ENCODE results near the gene QRICH2.
"Not testable (repeated sequence)": the region's sequence is repeated elsewhere in the genome, so short reads cannot be mapped to it uniquely, and the experiment has no call there.

The QRICH2 gene

DNA sequence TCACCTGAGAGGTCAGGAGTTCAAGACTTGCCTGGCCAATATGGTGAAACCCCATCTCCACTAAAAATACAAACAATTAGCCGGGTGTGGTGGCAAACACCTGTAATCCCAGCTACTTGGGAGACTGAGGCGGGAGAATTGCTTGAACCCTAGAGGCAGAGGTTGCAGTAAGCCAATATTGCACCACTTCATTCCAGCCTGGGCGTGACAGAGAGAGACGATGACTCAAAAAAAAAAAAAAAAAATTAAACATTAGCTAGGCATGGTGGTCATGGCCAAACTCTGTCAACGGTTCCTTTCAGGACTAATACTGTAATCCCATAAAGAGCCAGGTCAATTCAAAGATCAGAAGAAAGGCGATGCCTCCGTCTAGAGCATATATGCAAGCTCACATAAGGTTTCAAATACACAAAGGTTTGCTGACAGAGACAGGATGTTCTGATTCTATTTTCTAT is 70.2 kb downstream of the QRICH2 start:
- no peak overlapping the region for H3K4me3 ChIP-seq (ENCODE audit: insufficient read depth, low read depth, low read length)
- H3K27ac ChIP-seq (ENCODE audit: insufficient read depth, low read depth, low read length, poor library complexity, severe bottlenecking), result no peak overlapping the region
- no peaks in the 10 kb centered on the region for H3K36me3 ChIP-seq (ENCODE audit: control insufficient read depth, insufficient read depth, low read length)
- WGBS, 2 experiments, result 91 to 95% methylated on average over 7 of the region's 7 CpGs
- peaks cover 48% of the 10 kb centered on the region for H3K27me3 ChIP-seq (ENCODE audit: control insufficient read depth, insufficient read depth, low read length, poor library complexity, severe bottlenecking)
- peaks cover 8% of the 10 kb centered on the region for H3K4me1 ChIP-seq (ENCODE audit: control insufficient read depth, insufficient read depth, low read length)
- H3K9me3 ChIP-seq (ENCODE audit: control insufficient read depth, low read length), result no peaks in the 10 kb centered on the region

DNA sequence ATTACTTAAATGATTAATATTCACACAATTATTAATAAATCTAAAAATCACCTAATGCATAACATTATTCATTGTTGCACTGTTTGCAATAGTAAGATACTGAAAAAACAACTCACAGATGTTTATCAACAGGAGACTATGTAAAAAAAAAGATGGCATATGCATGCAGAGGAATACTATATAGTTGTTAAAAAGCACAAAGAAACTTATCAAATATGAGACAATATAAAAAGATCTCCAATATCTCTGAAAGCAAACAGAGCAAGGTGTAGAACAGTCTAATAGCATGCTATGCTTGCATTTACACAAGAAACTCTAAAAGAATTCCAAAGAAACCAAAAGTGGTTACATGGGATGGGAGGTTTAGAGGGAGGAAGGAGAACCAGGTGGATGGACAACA is 71.5 kb downstream of the QRICH2 start:
- Histone ChIP-seq H3K36me3 (ENCODE audit: control insufficient read depth, insufficient read depth, low read length) (no peaks in the 10 kb centered on the region), H3K27ac (ENCODE audit: insufficient read depth, low read depth, low read length, poor library complexity, severe bottlenecking) (no peak overlapping the region), H3K4me1 (ENCODE audit: control insufficient read depth, insufficient read depth, low read length) (peaks cover 8% of the 10 kb centered on the region), H3K4me3 (ENCODE audit: insufficient read depth, low read depth, low read length) (no peak overlapping the region), H3K9me3 (ENCODE audit: control insufficient read depth, low read length) (no peaks in the 10 kb centered on the region), H3K27me3 (ENCODE audit: control insufficient read depth, insufficient read depth, low read length, poor library complexity, severe bottlenecking) (peaks cover 40% of the 10 kb centered on the region)

DNA sequence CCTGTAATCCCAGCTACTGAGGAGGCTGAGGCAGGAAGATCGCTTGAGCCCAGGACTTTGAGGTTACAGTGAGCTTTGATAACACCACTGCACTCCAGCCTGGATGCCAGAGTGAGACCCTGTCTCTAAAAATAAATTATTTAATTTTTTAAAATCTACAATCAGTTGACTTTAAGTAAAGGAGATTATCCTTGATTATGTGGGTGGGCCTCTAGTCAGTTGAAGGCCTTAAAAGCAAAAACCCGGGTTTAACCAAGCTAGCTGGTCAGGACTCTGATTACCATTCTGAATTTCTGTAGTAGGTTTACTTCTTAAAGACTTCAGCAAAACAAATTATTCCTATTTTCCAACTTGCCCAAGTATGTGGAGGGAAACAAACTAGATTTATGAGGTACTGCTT is 72.2 kb downstream of the QRICH2 start:
- Histone ChIP-seq H3K27ac (ENCODE audit: insufficient read depth, low read depth, low read length, poor library complexity, severe bottlenecking) (no peak overlapping the region), H3K36me3 (ENCODE audit: control insufficient read depth, insufficient read depth, low read length) (no peaks in the 10 kb centered on the region), H3K4me3 (ENCODE audit: insufficient read depth, low read depth, low read length) (no peak overlapping the region), H3K27me3 (ENCODE audit: control insufficient read depth, insufficient read depth, low read length, poor library complexity, severe bottlenecking) (peaks cover 33% of the 10 kb centered on the region), H3K9me3 (ENCODE audit: control insufficient read depth, low read length) (no peaks in the 10 kb centered on the region), H3K4me1 (ENCODE audit: control insufficient read depth, insufficient read depth, low read length) (peaks cover 2% of the 10 kb centered on the region)
- WGBS, 2 experiments, result 89 to 92% methylated on average over 2 of the region's 2 CpGs

DNA sequence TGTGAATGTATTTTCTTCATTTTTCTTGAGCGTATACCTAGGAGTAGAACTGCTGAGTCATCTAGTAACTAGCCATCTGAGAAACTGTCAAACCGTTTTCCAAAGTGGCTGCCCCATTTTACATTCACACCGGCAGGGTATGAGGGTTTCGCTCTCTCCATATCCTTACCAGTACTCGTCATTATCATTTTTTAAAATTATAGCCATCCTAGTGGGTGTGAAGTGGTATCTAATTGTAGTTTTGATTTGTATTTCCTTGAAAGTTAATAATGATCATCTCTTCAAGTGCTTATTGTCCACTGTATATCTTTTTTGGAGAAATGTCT is 73.8 kb downstream of the QRICH2 start:
- Histone ChIP-seq H3K36me3 (ENCODE audit: control insufficient read depth, insufficient read depth, low read length) (no peaks in the 10 kb centered on the region), H3K4me3 (ENCODE audit: insufficient read depth, low read depth, low read length) (no peak overlapping the region), H3K27me3 (ENCODE audit: control insufficient read depth, insufficient read depth, low read length, poor library complexity, severe bottlenecking) (peaks cover 22% of the 10 kb centered on the region), H3K4me1 (ENCODE audit: control insufficient read depth, insufficient read depth, low read length) (no peaks in the 10 kb centered on the region), H3K9me3 (ENCODE audit: control insufficient read depth, low read length) (no peaks in the 10 kb centered on the region), H3K27ac (ENCODE audit: insufficient read depth, low read depth, low read length, poor library complexity, severe bottlenecking) (no peak overlapping the region)
- WGBS, 2 experiments, result 73 to 90% methylated on average over 3 to 5 of the region's 5 CpGs

DNA sequence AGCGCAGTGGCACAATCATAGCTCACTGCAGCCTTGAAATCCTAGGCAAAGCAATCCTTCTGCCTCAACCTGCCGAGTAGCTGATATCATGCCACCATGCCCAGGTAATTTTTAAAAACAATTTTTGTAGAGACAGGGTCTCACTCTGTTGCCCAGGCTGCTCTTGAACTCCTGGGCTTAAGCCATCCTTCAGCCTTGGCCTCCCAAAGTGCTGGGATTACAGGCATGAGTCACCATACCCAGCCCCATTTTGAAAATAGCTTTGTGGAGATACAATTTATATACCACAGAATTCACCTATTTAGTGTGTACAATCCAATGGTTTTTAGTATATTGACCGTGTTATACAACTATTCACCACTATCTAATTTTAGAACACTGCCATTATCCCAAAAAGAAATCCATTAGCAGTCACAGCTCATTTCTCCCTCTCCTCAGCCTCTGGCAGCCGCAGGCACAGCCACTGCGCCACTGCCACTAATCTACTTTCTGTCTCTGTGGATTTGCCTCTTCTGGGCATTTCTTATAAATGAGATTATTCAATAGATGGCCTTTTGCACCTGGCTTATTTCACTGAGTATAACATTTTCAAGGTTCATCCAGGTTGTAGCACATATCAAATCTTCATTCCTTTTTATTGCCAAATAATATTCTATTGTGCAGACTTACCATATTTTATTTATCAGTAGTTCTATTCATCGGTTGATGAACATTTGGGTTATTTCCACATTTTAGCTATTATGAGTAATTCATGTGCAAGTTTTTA is 74.3 kb downstream of the QRICH2 start:
- Histone ChIP-seq H3K27ac (ENCODE audit: insufficient read depth, low read depth, low read length, poor library complexity, severe bottlenecking) (no peak overlapping the region), H3K4me1 (ENCODE audit: control insufficient read depth, insufficient read depth, low read length) (no peaks in the 10 kb centered on the region), H3K4me3 (ENCODE audit: insufficient read depth, low read depth, low read length) (no peak overlapping the region), H3K27me3 (ENCODE audit: control insufficient read depth, insufficient read depth, low read length, poor library complexity, severe bottlenecking) (peaks cover 17% of the 10 kb centered on the region), H3K9me3 (ENCODE audit: control insufficient read depth, low read length) (no peaks in the 10 kb centered on the region), H3K36me3 (ENCODE audit: control insufficient read depth, insufficient read depth, low read length) (no peaks in the 10 kb centered on the region)
- 89 to 95% methylated on average over 5 to 6 of the region's 6 CpGs for WGBS, 2 experiments

DNA sequence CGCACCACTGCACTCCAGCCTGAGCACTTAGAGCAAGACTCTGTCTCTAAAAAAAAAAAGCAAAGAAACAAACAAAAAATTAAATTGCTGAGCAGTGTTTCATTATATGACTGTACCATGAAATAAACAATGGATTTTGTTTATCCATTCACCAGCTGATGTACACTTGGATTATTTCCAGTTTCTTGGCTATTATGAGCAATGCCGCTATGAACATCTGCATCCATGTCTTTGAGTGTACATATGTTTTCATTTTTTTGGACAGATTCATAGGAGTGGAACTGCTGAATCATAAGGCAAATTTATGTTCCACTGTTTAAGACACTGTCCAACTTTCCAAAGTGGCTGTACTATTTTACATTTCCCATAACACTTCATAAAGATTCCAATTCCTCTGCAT is 75.7 kb downstream of the QRICH2 start:
- Histone ChIP-seq H3K27ac (ENCODE audit: insufficient read depth, low read depth, low read length, poor library complexity, severe bottlenecking) (no peak overlapping the region), H3K9me3 (ENCODE audit: control insufficient read depth, low read length) (no peaks in the 10 kb centered on the region), H3K4me1 (ENCODE audit: control insufficient read depth, insufficient read depth, low read length) (no peaks in the 10 kb centered on the region), H3K27me3 (ENCODE audit: control insufficient read depth, insufficient read depth, low read length, poor library complexity, severe bottlenecking) (peaks cover 5% of the 10 kb centered on the region), H3K36me3 (ENCODE audit: control insufficient read depth, insufficient read depth, low read length) (no peaks in the 10 kb centered on the region), H3K4me3 (ENCODE audit: insufficient read depth, low read depth, low read length) (no peak overlapping the region)
- WGBS, 2 experiments, result 94 to 95% methylated on average over 2 of the region's 2 CpGs

DNA sequence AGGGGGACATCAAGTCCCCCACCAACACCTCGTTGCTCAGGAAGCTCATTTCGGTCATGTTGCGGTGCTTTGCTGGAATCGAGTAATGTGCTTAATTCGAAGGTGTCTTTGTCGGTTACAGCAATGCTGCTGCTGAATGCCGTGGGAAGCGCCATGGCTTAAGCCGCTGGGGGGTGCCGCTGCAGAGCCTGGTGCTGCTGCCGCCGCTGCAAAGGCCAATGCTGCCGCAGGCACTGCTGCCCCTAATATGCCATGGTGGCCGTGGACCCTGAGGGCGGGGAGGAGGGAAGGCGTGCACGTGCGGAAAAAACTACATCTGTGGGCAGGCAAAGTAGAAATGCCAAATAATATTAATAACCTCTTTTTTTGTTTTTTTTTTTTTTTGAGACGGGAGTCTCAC is 81.3 kb downstream of the QRICH2 start:
- not testable (repeated sequence) for H3K27me3 ChIP-seq (ENCODE audit: control insufficient read depth, insufficient read depth, low read length, poor library complexity, severe bottlenecking); H3K4me1 ChIP-seq (ENCODE audit: control insufficient read depth, insufficient read depth, low read length); H3K4me3 ChIP-seq (ENCODE audit: insufficient read depth, low read depth, low read length); H3K36me3 ChIP-seq (ENCODE audit: control insufficient read depth, insufficient read depth, low read length); H3K9me3 ChIP-seq (ENCODE audit: control insufficient read depth, low read length); H3K27ac ChIP-seq (ENCODE audit: insufficient read depth, low read depth, low read length, poor library complexity, severe bottlenecking)
- WGBS, 2 experiments, result 95 to 96% methylated on average over 19 of the region's 19 CpGs

DNA sequence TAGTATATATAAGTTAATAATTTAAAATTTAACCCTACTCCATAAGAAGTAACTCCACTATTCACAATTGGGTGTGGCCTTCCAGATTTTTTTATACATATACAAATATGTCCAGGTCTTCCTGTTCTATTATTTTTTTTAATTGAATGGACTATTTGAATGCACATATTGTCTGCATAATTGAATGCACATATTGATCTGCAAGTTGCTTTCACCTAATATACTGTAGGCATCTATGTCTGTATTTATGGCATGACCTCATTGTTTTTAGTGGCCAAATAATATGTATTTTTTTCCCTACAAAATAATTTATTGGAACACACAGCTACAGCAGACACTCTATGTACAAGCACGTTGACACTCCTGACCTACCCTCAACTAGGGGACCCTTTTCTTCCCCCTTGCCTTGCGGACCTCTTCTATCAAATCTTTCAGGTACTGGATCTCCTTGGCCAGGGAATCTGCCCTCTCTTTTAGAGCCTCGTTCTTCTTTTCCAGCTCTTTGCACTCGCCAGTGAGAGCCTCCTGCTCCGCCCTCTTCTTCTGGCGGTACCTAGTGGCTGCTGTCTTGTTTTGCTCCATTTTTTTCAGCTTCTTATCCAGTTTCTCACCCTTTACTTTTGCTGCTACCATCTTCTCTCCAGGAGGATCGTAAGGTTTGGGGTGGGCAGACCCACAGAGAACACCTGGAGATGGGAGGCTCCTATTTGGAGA is 82.5 kb downstream of the QRICH2 start:
- not testable (repeated sequence) for H3K27ac ChIP-seq (ENCODE audit: insufficient read depth, low read depth, low read length, poor library complexity, severe bottlenecking); H3K27me3 ChIP-seq (ENCODE audit: control insufficient read depth, insufficient read depth, low read length, poor library complexity, severe bottlenecking); H3K4me3 ChIP-seq (ENCODE audit: insufficient read depth, low read depth, low read length); H3K9me3 ChIP-seq (ENCODE audit: control insufficient read depth, low read length); H3K4me1 ChIP-seq (ENCODE audit: control insufficient read depth, insufficient read depth, low read length); H3K36me3 ChIP-seq (ENCODE audit: control insufficient read depth, insufficient read depth, low read length)
- 71 to 84% methylated on average over 4 of the region's 7 CpGs for WGBS, 2 experiments

Measured in ectodermal cell (in vitro differentiated cells).